ENCODE measurements around the gene RASSF1. TPM values are rescaled to one million over a fixed set of nuclear protein-coding genes. Genes with fewer than 3 reads are reported as not detected.

The RASSF1 gene
- total and polyA plus RNA-seq, 2 of the 13 experiments (the other 11 are each of a cell fraction or from before 2014, with no cell fraction given), result 10.2 to 27.5 TPM

- peak; percentile 81 for TF ChIP-seq MNT (IDR thresholded peaks at IDR 0.05)
- peak; percentile 13; the same call in 1 of the 2 replicates for TF ChIP-seq ZSCAN9 (CRISPR knock-in tag; IDR thresholded peaks at IDR 0.05; ENCODE audit: borderline replicate concordance)
- peak; percentile 83 for TF ChIP-seq ATF3 (CRISPR knock-in tag; IDR thresholded peaks at IDR 0.05)
- TF ChIP-seq ZNF687 (CRISPR knock-in tag; IDR thresholded peaks at IDR 0.05), result peak; percentile 98
- TF ChIP-seq ZNF383 (CRISPR knock-in tag; IDR thresholded peaks at IDR 0.05; ENCODE audit: borderline replicate concordance), result no peak
- peak; percentile 87 for TF ChIP-seq TARDBP (CRISPR knock-in tag; IDR thresholded peaks at IDR 0.05)
- TF ChIP-seq KLF12 (CRISPR knock-in tag; IDR thresholded peaks at IDR 0.05; ENCODE audit: borderline replicate concordance), result peak; percentile 83; the same call in 1 of the 2 replicates
- TF ChIP-seq BCL6 (CRISPR knock-in tag; IDR thresholded peaks at IDR 0.05), result peak; percentile 37; the same call in 1 of the 2 replicates
- TF ChIP-seq ELF3 (CRISPR knock-in tag; IDR thresholded peaks at IDR 0.05), result peak; percentile 55
- peak; percentile 9; the same call in 1 of the 2 replicates for TF ChIP-seq FOXJ3 (CRISPR knock-in tag; IDR thresholded peaks at IDR 0.05; ENCODE audit: borderline replicate concordance)
- peak; percentile 89 for TF ChIP-seq TAF1 (CRISPR knock-in tag; IDR thresholded peaks at IDR 0.05)
- peak; percentile 86 for TF ChIP-seq RNF2 (conservative IDR thresholded peaks at IDR 0.05; ENCODE audit: low read depth)
- TF ChIP-seq HNRNPK (IDR thresholded peaks at IDR 0.05; ENCODE audit: low read depth, low read length, poor library complexity, severe bottlenecking), result peak; percentile 27
- no peak for TF ChIP-seq DPF2 (CRISPR knock-in tag; IDR thresholded peaks at IDR 0.05; ENCODE audit: borderline replicate concordance, low read depth)
- no peak; the same call in 1 of the 2 replicates for TF ChIP-seq MTF1 (CRISPR knock-in tag; IDR thresholded peaks at IDR 0.05)
- TF ChIP-seq ZZZ3 (CRISPR knock-in tag; IDR thresholded peaks at IDR 0.05; ENCODE audit: borderline replicate concordance), result no peak
- TF ChIP-seq SP4 (CRISPR knock-in tag; IDR thresholded peaks at IDR 0.05), result peak; percentile 82
- TF ChIP-seq ZNF776 (CRISPR knock-in tag; IDR thresholded peaks at IDR 0.05), result peak; percentile 94
- TF ChIP-seq ZIK1 (CRISPR knock-in tag; IDR thresholded peaks at IDR 0.05; ENCODE audit: borderline replicate concordance, low read depth), result 0 out of 2 replicates have a peak, but pooled peaks have one; percentile 23
- no peak for TF ChIP-seq TAF15 (IDR thresholded peaks at IDR 0.05; ENCODE audit: low read depth, low read length, poor library complexity, severe bottlenecking)
- TF ChIP-seq JUND (CRISPR knock-in tag; IDR thresholded peaks at IDR 0.05), result peak; percentile 43; the same call in 1 of the 2 replicates
These were observed 3.3 kb downstream of the RASSF1 start (continued) for GRCh38 chr3:50337175-50337861.
